NCI-H128 (cell line): Measurements from ENCODE around the gene MAN1A1.

ENCODE experiments used
- DNase-seq: peaks from one replicate; lab custom pipeline; 2025; ENCODE audit not compliant: unreplicated experiment; lab: John Stamatoyannopoulos, UW

The MAN1A1 gene

GRCh38 chr6:119346936-119347335 is 2.6 kb downstream of the MAN1A1 start:
- no peak for DNase-seq

- no peak for DNase-seq
These were observed 3.1 kb downstream of the MAN1A1 start for GRCh38 chr6:119346450-119346849.

- no peak for DNase-seq
These were observed 4.4 kb downstream of the MAN1A1 start for GRCh38 chr6:119345114-119345513.

GRCh38 chr6:119344306-119344705 is 5.3 kb downstream of the MAN1A1 start:
- no peak for DNase-seq

- DNase-seq, result no peak
These were observed 5.9 kb downstream of the MAN1A1 start for GRCh38 chr6:119343573-119344146.

GRCh38 chr6:119343167-119343566 is 6.4 kb downstream of the MAN1A1 start:
- DNase-seq, result no peak

GRCh38 chr6:119342430-119342829 is 7.1 kb downstream of the MAN1A1 start:
- DNase-seq, result no peak

GRCh38 chr6:119340796-119341487 is 8.6 kb downstream of the MAN1A1 start:
- DNase-seq, result no peak

GRCh38 chr6:119339941-119340456 is 9.6 kb downstream of the MAN1A1 start:
- no peak for DNase-seq

- no peak for DNase-seq
These were observed 11.8 kb downstream of the MAN1A1 start for GRCh38 chr6:119337762-119338161.

GRCh38 chr6:119337252-119337651 is 12.3 kb downstream of the MAN1A1 start:
- DNase-seq, result no peak

- DNase-seq, result no peak
These were observed 14.9 kb downstream of the MAN1A1 start for GRCh38 chr6:119334535-119335264.

GRCh38 chr6:119333707-119334295 is 15.8 kb downstream of the MAN1A1 start:
- DNase-seq, result no peak

GRCh38 chr6:119333063-119333609 is 16.4 kb downstream of the MAN1A1 start:
- no peak for DNase-seq

- no peak for DNase-seq
These were observed 17.8 kb downstream of the MAN1A1 start for GRCh38 chr6:119331663-119332286.

- DNase-seq, result no peak
These were observed 18.9 kb downstream of the MAN1A1 start for GRCh38 chr6:119330520-119331113.

- no peak for DNase-seq
These were observed 19.8 kb downstream of the MAN1A1 start for GRCh38 chr6:119329794-119330180.

GRCh38 chr6:119328892-119329793 is 20.4 kb downstream of the MAN1A1 start:
- DNase-seq, result no peak

GRCh38 chr6:119328254-119328653 is 21.3 kb downstream of the MAN1A1 start:
- no peak for DNase-seq

- no peak for DNase-seq
These were observed 21.8 kb downstream of the MAN1A1 start for GRCh38 chr6:119327810-119328209.
